CD4-positive, CD25-positive, alpha-beta regulatory T cell (primary cell): ENCODE data around the gene STARD13. TPM values are rescaled to one million over a fixed set of nuclear protein-coding genes. Genes with fewer than 3 reads are reported as not detected.

Experiments
- ATAC-seq, 2 donors: fragments of 150-1000 bp; cut with Tn5 transposase; one replicate each; pipeline ENCODE4 v1.10.0; 2021; ENCODE audit warnings: low read depth in 2 of 2, moderate number of reproducible peaks in 2 of 2, moderate library complexity in 1 of 2
- DNase-seq, 3 donors: peaks; one replicate each; pipeline versions ENCODE4 v3.0.0 to v3.0.0-alpha.2; 2012 to 2022; ENCODE audit warnings: mixed read lengths in 1 of 3
- H3K27ac ChIP-seq: one replicate; pipeline ENCODE4 v1.7.0; 2013; ENCODE audit warnings: mild to moderate bottlenecking, low read length; ENCODE audit not compliant: insufficient read depth, poor library complexity, severe bottlenecking
- H3K27me3 ChIP-seq: one replicate; pipeline ENCODE4 v1.7.0; 2013; ENCODE audit warnings: low read length; ENCODE audit not compliant: control insufficient read depth, insufficient read depth
- H3K36me3 ChIP-seq: one replicate; pipeline ENCODE4 v1.7.0; 2013; ENCODE audit warnings: mild to moderate bottlenecking, low read length, moderate library complexity; ENCODE audit not compliant: control insufficient read depth, insufficient read depth
- H3K4me1 ChIP-seq: 2 replicates; pipeline ENCODE4 v1.7.0; 2013; ENCODE audit warnings: mild to moderate bottlenecking, low read length; ENCODE audit not compliant: insufficient read depth, control insufficient read depth, poor library complexity, severe bottlenecking
- H3K4me3 ChIP-seq: one replicate; pipeline ENCODE4 v1.7.0; 2013; ENCODE audit warnings: low read depth, mild to moderate bottlenecking, low read length, moderate library complexity
- H3K9me3 ChIP-seq, 2 experiments: 1 replicate in 1 of 2; 2 replicates in 1 of 2; pipeline ENCODE4 v1.7.0; 2013; ENCODE audit warnings: low read length in 2 of 2, mild to moderate bottlenecking in 1 of 2, moderate library complexity in 1 of 2; ENCODE audit not compliant: control insufficient read depth in 2 of 2
- H3K27ac Mint-ChIP-seq, 3 donors: one replicate each; pipeline ENCODE4 v1.8.0; 2020 to 2022; ENCODE audit warnings: mild to moderate bottlenecking in 3 of 3, mixed read lengths in 3 of 3, moderate library complexity in 2 of 3
- H3K27me3 Mint-ChIP-seq: one replicate; pipeline ENCODE4 v1.8.0; 2022; ENCODE audit warnings: mild to moderate bottlenecking, mixed read lengths
- H3K36me3 Mint-ChIP-seq: one replicate; pipeline ENCODE4 v1.8.0; 2020; ENCODE audit warnings: mixed read lengths
- H3K4me1 Mint-ChIP-seq, 4 donors: one replicate each; pipeline ENCODE4 v1.8.0; 2020 to 2022; ENCODE audit warnings: mixed read lengths in 4 of 4, mild to moderate bottlenecking in 1 of 4
- H3K4me3 Mint-ChIP-seq, 4 donors: one replicate each; pipeline ENCODE4 v1.8.0; 2020 to 2022; ENCODE audit warnings: mild to moderate bottlenecking in 4 of 4, mixed read lengths in 4 of 4, moderate library complexity in 3 of 4
- H3K9me3 Mint-ChIP-seq, 7 donors: one replicate each; pipeline ENCODE4 v1.8.0; 2020 to 2022; ENCODE audit warnings: mixed read lengths in 7 of 7, mild to moderate bottlenecking in 3 of 7, moderate library complexity in 2 of 7
- polyA plus RNA-seq, 4 donors: library from polyadenylated mRNA; unstranded; fragments of 300-500 nt; fragmentation: Illumina TruSeq; gene quantifications; one replicate each; pipeline ENCODE4 v1.2.3, GENCODE V29; 2021
- total RNA-seq: library from RNA; stranded (reverse); gene quantifications from one replicate; pipeline ENCODE4 v1.2.3, GENCODE V29; 2022

The STARD13 gene
- total and polyA plus RNA-seq, 5 donors from 2014 or later, result not detected

DNA sequence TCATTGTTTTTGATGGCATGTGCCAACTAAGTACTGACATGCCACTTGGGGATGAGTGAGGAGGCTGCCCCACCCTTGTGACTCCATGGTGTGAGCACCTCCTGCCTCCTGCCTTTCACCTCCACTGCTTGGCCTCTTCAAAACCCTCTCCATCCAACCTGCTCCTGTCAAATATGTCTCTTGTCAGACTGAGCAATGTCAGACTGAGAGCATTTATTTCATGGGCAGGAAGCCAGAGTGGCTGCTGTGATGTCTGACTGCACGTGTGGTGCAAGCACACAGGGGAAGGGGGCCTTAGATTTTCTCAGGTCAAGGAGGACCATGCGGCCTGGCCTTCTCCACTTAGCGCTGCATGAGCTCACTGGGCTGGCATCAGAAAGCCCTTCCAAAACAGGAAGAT is 68.3 kb downstream of the STARD13 start:
- H3K36me3 Mint-ChIP-seq, result no peaks in the 10 kb centered on the region
- H3K4me1 ChIP-seq, result no peaks in the 10 kb centered on the region
- H3K36me3 ChIP-seq, result no peaks in the 10 kb centered on the region
- ATAC-seq (no peak), DNase-seq (no peak)
- H3K4me1 Mint-ChIP-seq, result no peaks in the 10 kb centered on the region
- no peaks in the 10 kb centered on the region for H3K9me3 ChIP-seq
- H3K9me3 Mint-ChIP-seq, result no peaks in the 10 kb centered on the region
- no peak overlapping the region for H3K4me3 Mint-ChIP-seq
- H3K27ac ChIP-seq, result no peak overlapping the region
- no peaks in the 10 kb centered on the region for H3K27me3 ChIP-seq
- H3K27me3 Mint-ChIP-seq, result peaks cover 12% of the 10 kb centered on the region
- H3K27ac Mint-ChIP-seq, result no peak overlapping the region
- no peak overlapping the region for H3K4me3 ChIP-seq

DNA sequence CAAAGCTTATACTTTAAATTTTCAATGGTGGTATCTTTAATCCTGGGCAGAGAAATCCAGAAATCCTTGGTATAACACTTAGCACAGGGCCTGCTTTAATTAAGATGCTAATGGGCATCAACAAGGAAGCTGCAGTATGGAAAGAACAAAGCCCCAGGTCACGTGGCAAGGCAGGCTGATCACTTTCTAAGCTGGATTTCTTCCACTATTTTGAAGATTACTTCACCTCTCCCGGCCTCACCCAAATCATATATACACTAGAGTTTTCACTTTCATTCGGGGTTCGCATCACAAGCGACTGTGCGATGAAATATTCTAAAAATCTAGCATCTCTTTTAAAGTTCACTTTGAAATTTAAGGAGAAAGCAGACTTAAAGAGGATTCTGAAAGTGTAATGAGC is 71.8 kb downstream of the STARD13 start:
- Histone ChIP-seq H3K27ac (no peak overlapping the region), H3K36me3 (no peaks in the 10 kb centered on the region), H3K9me3 (no peaks in the 10 kb centered on the region), H3K27me3 (peaks cover 6% of the 10 kb centered on the region), H3K4me3 (no peak overlapping the region), H3K4me1 (no peaks in the 10 kb centered on the region)
- Mint-ChIP-seq H3K36me3 (no peaks in the 10 kb centered on the region), H3K27me3 (peaks cover 24% of the 10 kb centered on the region), H3K4me3 (no peak overlapping the region), H3K27ac (no peak overlapping the region), H3K9me3 (no peaks in the 10 kb centered on the region), H3K4me1 (no peaks in the 10 kb centered on the region)
- DNase-seq (no peak), ATAC-seq (no peak)

GRCh38 chr13:33213024-33213768 is 72.4 kb downstream of the STARD13 start:
- ATAC-seq (no peak), DNase-seq (no peak)
- no peaks in the 10 kb centered on the region for H3K9me3 Mint-ChIP-seq
- peaks cover 24% of the 10 kb centered on the region for H3K27me3 Mint-ChIP-seq
- no peaks in the 10 kb centered on the region for H3K36me3 ChIP-seq
- H3K4me3 ChIP-seq, result no peak overlapping the region
- no peaks in the 10 kb centered on the region for H3K9me3 ChIP-seq
- H3K4me1 Mint-ChIP-seq, result no peaks in the 10 kb centered on the region
- no peaks in the 10 kb centered on the region for H3K36me3 Mint-ChIP-seq
- H3K27me3 ChIP-seq, result peaks cover 6% of the 10 kb centered on the region
- no peak overlapping the region for H3K27ac ChIP-seq
- H3K27ac Mint-ChIP-seq, result no peak overlapping the region
- H3K4me1 ChIP-seq, result no peaks in the 10 kb centered on the region
- H3K4me3 Mint-ChIP-seq, result no peak overlapping the region

- Mint-ChIP-seq H3K9me3 (no peaks in the 10 kb centered on the region), H3K27ac (no peak overlapping the region), H3K4me3 (no peak overlapping the region), H3K36me3 (no peaks in the 10 kb centered on the region), H3K4me1 (no peaks in the 10 kb centered on the region), H3K27me3 (peaks cover 22% of the 10 kb centered on the region)
- Histone ChIP-seq H3K27ac (no peak overlapping the region), H3K4me3 (no peak overlapping the region), H3K4me1 (no peaks in the 10 kb centered on the region), H3K9me3 (no peaks in the 10 kb centered on the region), H3K27me3 (peaks cover 6% of the 10 kb centered on the region), H3K36me3 (no peaks in the 10 kb centered on the region)
- DNase-seq (no peak), ATAC-seq (no peak)
These were observed 73.2 kb downstream of the STARD13 start for GRCh38 chr13:33212396-33212795.

DNA sequence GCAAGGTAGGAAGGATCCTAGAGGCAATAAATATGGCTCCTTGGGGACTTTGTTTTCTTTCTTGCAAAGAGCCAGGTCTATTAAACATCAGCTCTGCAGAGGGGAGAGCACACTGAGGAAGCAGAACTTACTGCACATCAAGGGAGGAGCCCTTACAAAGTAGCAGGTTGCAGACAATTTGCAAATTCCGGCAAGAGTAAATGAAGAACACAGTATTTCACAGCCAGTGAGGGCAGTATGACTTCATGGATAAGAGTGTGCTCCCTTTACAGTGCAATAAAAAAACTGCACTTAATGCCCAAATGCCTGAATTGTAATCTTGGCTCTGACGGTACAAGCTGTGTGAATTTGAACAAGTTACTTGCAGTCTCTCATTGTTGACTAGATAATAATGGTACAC is 75.5 kb downstream of the STARD13 start:
- H3K9me3 Mint-ChIP-seq, result no peaks in the 10 kb centered on the region
- Histone ChIP-seq H3K9me3 (no peaks in the 10 kb centered on the region), H3K36me3 (no peaks in the 10 kb centered on the region), H3K4me3 (no peak overlapping the region), H3K27me3 (peaks cover 9% of the 10 kb centered on the region), H3K27ac (no peak overlapping the region), H3K4me1 (no peaks in the 10 kb centered on the region)
- DNase-seq (no peak), ATAC-seq (no peak)
- no peak overlapping the region for H3K4me3 Mint-ChIP-seq
- peaks cover 24% of the 10 kb centered on the region for H3K27me3 Mint-ChIP-seq
- no peak overlapping the region for H3K27ac Mint-ChIP-seq
- H3K36me3 Mint-ChIP-seq, result no peaks in the 10 kb centered on the region
- H3K4me1 Mint-ChIP-seq, result peaks cover 0 to 6% (median 2%) of the 10 kb centered on the region in 4 donors

- Histone ChIP-seq H3K36me3 (no peaks in the 10 kb centered on the region), H3K9me3 (no peaks in the 10 kb centered on the region), H3K4me3 (no peak overlapping the region), H3K4me1 (no peaks in the 10 kb centered on the region), H3K27me3 (peaks cover 12% of the 10 kb centered on the region), H3K27ac (no peak overlapping the region)
- Mint-ChIP-seq H3K4me1 (peaks cover 0 to 11% (median 5%) of the 10 kb centered on the region in 4 donors), H3K27ac (no peak overlapping the region), H3K4me3 (no peak overlapping the region), H3K36me3 (no peaks in the 10 kb centered on the region), H3K27me3 (peaks cover 24% of the 10 kb centered on the region), H3K9me3 (no peaks in the 10 kb centered on the region)
- DNase-seq (no peak), ATAC-seq (no peak)
These were observed 77.0 kb downstream of the STARD13 start for GRCh38 chr13:33208290-33209220.

DNA sequence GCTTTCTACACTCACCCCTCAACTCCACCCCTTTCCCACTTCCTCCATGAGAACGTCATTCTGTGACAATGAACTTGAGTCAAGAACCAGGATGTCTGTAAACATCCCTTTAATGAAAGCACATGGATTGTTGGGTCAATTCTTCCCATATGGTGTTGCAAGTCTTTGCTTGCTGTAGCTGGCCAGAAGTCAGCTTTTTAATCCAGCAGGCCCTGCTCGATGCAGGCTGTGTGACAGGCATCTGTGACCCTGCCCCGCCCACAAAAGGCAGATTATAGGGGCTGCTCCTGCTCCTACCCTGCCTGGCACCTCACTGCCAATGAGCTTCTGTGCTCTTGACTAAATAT is 78.0 kb downstream of the STARD13 start:
- DNase-seq (no peak), ATAC-seq (no peak)
- H3K9me3 Mint-ChIP-seq, result no peaks in the 10 kb centered on the region
- Histone ChIP-seq H3K36me3 (no peaks in the 10 kb centered on the region), H3K4me1 (no peaks in the 10 kb centered on the region), H3K27me3 (peaks cover 12% of the 10 kb centered on the region), H3K4me3 (no peak overlapping the region), H3K27ac (no peak overlapping the region), H3K9me3 (no peaks in the 10 kb centered on the region)
- H3K27me3 Mint-ChIP-seq, result peaks cover 21% of the 10 kb centered on the region
- H3K4me1 Mint-ChIP-seq, result peaks cover 0 to 11% (median 5%) of the 10 kb centered on the region in 4 donors
- no peak overlapping the region for H3K27ac Mint-ChIP-seq
- H3K4me3 Mint-ChIP-seq, result no peak overlapping the region
- H3K36me3 Mint-ChIP-seq, result no peaks in the 10 kb centered on the region
